ENCODE results near the gene C11orf16.

DNA sequence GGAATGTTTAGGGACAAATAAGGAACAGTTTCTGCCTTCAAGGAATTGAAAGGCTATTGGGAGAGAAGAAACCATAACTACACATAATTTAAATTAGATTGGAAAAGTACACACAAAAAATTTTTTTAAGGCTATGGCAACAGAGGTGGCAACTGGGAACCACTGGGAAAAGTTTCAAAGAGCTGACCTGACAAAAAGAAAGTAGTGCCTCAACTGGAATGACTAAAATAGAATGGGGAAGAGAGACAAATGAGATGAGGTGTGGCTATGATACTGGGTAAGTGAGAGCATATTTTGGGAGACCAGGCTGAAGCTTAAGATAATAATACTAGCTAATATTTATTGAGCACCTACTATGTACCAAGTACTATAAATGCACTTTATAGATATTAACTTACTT lies 24.6 kb downstream of the C11orf16 start:
- TF ChIP-seq, protein P1, sequence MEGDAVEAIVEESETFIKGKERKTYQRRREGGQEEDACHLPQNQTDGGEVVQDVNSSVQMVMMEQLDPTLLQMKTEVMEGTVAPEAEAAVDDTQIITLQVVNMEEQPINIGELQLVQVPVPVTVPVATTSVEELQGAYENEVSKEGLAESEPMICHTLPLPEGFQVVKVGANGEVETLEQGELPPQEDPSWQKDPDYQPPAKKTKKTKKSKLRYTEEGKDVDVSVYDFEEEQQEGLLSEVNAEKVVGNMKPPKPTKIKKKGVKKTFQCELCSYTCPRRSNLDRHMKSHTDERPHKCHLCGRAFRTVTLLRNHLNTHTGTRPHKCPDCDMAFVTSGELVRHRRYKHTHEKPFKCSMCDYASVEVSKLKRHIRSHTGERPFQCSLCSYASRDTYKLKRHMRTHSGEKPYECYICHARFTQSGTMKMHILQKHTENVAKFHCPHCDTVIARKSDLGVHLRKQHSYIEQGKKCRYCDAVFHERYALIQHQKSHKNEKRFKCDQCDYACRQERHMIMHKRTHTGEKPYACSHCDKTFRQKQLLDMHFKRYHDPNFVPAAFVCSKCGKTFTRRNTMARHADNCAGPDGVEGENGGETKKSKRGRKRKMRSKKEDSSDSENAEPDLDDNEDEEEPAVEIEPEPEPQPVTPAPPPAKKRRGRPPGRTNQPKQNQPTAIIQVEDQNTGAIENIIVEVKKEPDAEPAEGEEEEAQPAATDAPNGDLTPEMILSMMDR (IDR thresholded peaks at IDR 0.05), result no peak
- no peak for TF ChIP-seq POLR2A (IDR thresholded peaks at IDR 0.05)
